ENCODE data around the gene FLVCR1.

Gene FLVCR1

DNA sequence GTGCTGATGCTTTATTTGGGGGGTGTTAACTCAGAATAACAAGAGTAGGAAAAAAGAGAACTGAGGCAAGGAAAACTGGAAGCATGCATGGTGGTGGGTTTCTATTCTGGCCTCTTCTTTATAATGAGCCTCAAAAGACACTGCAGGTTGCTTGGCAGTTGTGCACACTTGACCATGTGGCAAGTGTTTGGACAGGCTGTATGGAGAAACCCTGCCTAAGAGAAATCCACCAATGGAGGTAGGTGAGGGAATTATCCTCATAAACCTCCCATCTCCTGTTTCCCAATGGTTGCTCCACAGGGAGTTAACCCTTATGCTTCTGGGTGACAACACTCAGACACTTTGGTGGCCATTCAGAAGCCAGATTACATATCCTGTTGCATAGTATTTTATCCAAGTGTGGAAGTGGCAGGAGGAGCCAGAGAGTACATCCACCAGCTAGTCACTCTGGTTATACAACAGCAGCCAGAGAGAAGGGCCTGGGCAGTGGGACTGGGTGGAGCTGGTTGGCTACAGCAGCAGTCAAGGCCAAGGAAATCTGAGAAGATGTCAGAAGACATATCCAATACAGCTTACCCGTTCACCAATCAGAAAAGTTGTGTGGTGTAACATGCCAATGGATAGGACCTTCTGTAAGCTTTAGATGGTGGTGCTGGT lies 75.9 kb downstream of the FLVCR1 start:
- H3K36me3 ChIP-seq (ENCODE audit: control insufficient read depth in 1 of 2, insufficient read depth in 2 of 2, low read depth in 1 of 2, low read length in 2 of 2) = no peaks in the 10 kb centered on the region
- no CpG with 5 or more reads among the region's 1 CpG for WGBS

DNA sequence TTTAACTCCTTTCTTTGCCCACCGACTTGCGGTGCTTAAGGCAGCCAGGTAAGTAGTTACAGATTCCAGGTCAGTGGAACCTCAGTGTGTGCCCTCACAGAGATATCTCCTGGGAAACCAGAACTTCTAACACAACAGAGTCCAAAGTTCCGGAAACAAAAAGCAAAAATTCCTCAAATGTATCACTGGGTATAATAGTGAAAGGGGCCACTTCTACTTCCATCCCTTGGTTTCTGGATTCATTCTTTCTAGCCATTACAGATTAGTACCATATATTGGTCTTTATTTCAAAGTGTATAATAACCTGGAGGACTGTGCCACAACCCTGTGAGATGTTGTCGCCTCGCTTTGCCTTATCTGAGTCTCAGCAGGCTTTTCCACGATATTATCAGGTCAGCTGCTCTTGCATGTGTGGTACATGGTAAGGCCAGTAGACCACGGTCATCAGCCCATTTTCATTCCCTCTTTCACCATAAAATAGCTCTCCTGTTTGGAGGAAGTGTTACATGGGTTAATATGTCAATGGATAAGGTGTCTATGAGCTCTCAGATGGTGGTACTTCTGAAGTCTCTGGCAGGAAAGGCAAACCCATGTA lies 77.4 kb downstream of the FLVCR1 start:
- Histone ChIP-seq H3K18ac (ENCODE audit: low read depth in 1 of 2, low read length in 2 of 2) (no peak overlapping the region), H3K4me1 (ENCODE audit: control insufficient read depth, insufficient read depth, low read depth, low read length) (no peaks in the 10 kb centered on the region), H3K4me3 (ENCODE audit: insufficient read depth in 1 of 2, low read depth in 1 of 2, low read length in 2 of 2) (no peak overlapping the region), H3K23ac (ENCODE audit: low read length in 2 of 2) (no peak overlapping the region), H3K4me2 (ENCODE audit: low read length, poor library complexity, severe bottlenecking) (no peak overlapping the region), H3K9ac (ENCODE audit: low read length) (no peak overlapping the region), H3K9me3 (ENCODE audit: control insufficient read depth, low read length) (peaks cover 19% of the 10 kb centered on the region), H2AK5ac (ENCODE audit: low read length, severe bottlenecking) (no peak overlapping the region), H3K27me3 (ENCODE audit: control insufficient read depth in 1 of 2, insufficient read depth in 1 of 2, low read length in 2 of 2) (peaks cover 5 to 22% of the 10 kb centered on the region in 2 experiments), H3K4ac (ENCODE audit: low read depth in 1 of 2, low read length in 2 of 2) (no peak overlapping the region), H2AFZ (ENCODE audit: low read depth, low read length) (no peak overlapping the region), H4K8ac (ENCODE audit: low read length) (no peak overlapping the region), H3K27ac (ENCODE audit: low read length, poor library complexity, severe bottlenecking) (no peak overlapping the region), H3K36me3 (ENCODE audit: control insufficient read depth in 1 of 2, insufficient read depth in 2 of 2, low read depth in 1 of 2, low read length in 2 of 2) (no peaks in the 10 kb centered on the region), H2BK120ac (ENCODE audit: low read depth, low read length) (no peak overlapping the region), H3K79me1 (replicated peaks; ENCODE audit: low read length, poor library complexity, severe bottlenecking) (no peaks in the 10 kb centered on the region), H2BK12ac (ENCODE audit: low read length in 2 of 2) (no peak overlapping the region), H2BK5ac (ENCODE audit: low read depth, low read length, poor library complexity, severe bottlenecking) (no peak overlapping the region), H3K14ac (ENCODE audit: low read length in 2 of 2) (no peak overlapping the region), H4K91ac (ENCODE audit: low read length) (no peak overlapping the region), H2BK15ac (ENCODE audit: low read depth, poor library complexity, severe bottlenecking) (no peak overlapping the region)
- WGBS = 94% methylated on average over 5 of the region's 7 CpGs
- no peak for DNase-seq

More for the DNA sequence above, 75.9 kb downstream of the FLVCR1 start:
- Histone ChIP-seq H2BK15ac (ENCODE audit: low read depth, poor library complexity, severe bottlenecking) (no peak overlapping the region), H4K8ac (ENCODE audit: low read length) (no peak overlapping the region), H2AFZ (ENCODE audit: low read depth, low read length) (no peak overlapping the region), H2BK12ac (ENCODE audit: low read length in 2 of 2) (no peak overlapping the region), H3K23ac (ENCODE audit: low read length in 2 of 2) (no peak overlapping the region), H2AK5ac (ENCODE audit: low read length, severe bottlenecking) (no peak overlapping the region), H3K4ac (ENCODE audit: low read depth in 1 of 2, low read length in 2 of 2) (no peak overlapping the region), H3K27me3 (ENCODE audit: control insufficient read depth in 1 of 2, insufficient read depth in 1 of 2, low read length in 2 of 2) (peaks cover 5 to 22% of the 10 kb centered on the region in 2 experiments), H3K27ac (ENCODE audit: low read length, poor library complexity, severe bottlenecking) (no peak overlapping the region), H3K9ac (ENCODE audit: low read length) (no peak overlapping the region), H3K18ac (ENCODE audit: low read depth in 1 of 2, low read length in 2 of 2) (no peak overlapping the region), H2BK5ac (ENCODE audit: low read depth, low read length, poor library complexity, severe bottlenecking) (no peak overlapping the region), H4K91ac (ENCODE audit: low read length) (no peak overlapping the region), H2BK120ac (ENCODE audit: low read depth, low read length) (no peak overlapping the region), H3K4me3 (ENCODE audit: insufficient read depth in 1 of 2, low read depth in 1 of 2, low read length in 2 of 2) (no peak overlapping the region), H3K79me1 (replicated peaks; ENCODE audit: low read length, poor library complexity, severe bottlenecking) (no peaks in the 10 kb centered on the region), H3K4me2 (ENCODE audit: low read length, poor library complexity, severe bottlenecking) (no peak overlapping the region), H3K9me3 (ENCODE audit: control insufficient read depth, low read length) (peaks cover 3% of the 10 kb centered on the region), H3K14ac (ENCODE audit: low read length in 2 of 2) (no peak overlapping the region), H3K4me1 (ENCODE audit: control insufficient read depth, insufficient read depth, low read depth, low read length) (no peaks in the 10 kb centered on the region)
- no peak for DNase-seq

- no peak overlapping the region for H4K8ac ChIP-seq (ENCODE audit: low read length)
- H3K23ac ChIP-seq (ENCODE audit: low read length in 2 of 2) = no peak overlapping the region
- H3K18ac ChIP-seq (ENCODE audit: low read depth in 1 of 2, low read length in 2 of 2) = no peak overlapping the region
- H2AK5ac ChIP-seq (ENCODE audit: low read length, severe bottlenecking) = no peak overlapping the region
- no peak overlapping the region for H2BK120ac ChIP-seq (ENCODE audit: low read depth, low read length)
- H3K9ac ChIP-seq (ENCODE audit: low read length) = no peak overlapping the region
- no peak overlapping the region for H3K27ac ChIP-seq (ENCODE audit: low read length, poor library complexity, severe bottlenecking)
- no peak overlapping the region for H2BK5ac ChIP-seq (ENCODE audit: low read depth, low read length, poor library complexity, severe bottlenecking)
- H3K27me3 ChIP-seq (ENCODE audit: control insufficient read depth in 1 of 2, insufficient read depth in 1 of 2, low read length in 2 of 2) = peaks cover 5 to 22% of the 10 kb centered on the region in 2 experiments
- no peak overlapping the region for H3K14ac ChIP-seq (ENCODE audit: low read length in 2 of 2)
- H3K36me3 ChIP-seq (ENCODE audit: control insufficient read depth in 1 of 2, insufficient read depth in 2 of 2, low read depth in 1 of 2, low read length in 2 of 2) = no peaks in the 10 kb centered on the region
- no peak overlapping the region for H2BK12ac ChIP-seq (ENCODE audit: low read length in 2 of 2)
- no peaks in the 10 kb centered on the region for H3K4me1 ChIP-seq (ENCODE audit: control insufficient read depth, insufficient read depth, low read depth, low read length)
- 94% methylated on average over 3 of the region's 3 CpGs for WGBS
- H2AFZ ChIP-seq (ENCODE audit: low read depth, low read length) = no peak overlapping the region
- H2BK15ac ChIP-seq (ENCODE audit: low read depth, poor library complexity, severe bottlenecking) = no peak overlapping the region
- no peak overlapping the region for H3K4me3 ChIP-seq (ENCODE audit: insufficient read depth in 1 of 2, low read depth in 1 of 2, low read length in 2 of 2)
- DNase-seq = no peak
- H4K91ac ChIP-seq (ENCODE audit: low read length) = no peak overlapping the region
- peaks cover 25% of the 10 kb centered on the region for H3K9me3 ChIP-seq (ENCODE audit: control insufficient read depth, low read length)
- no peaks in the 10 kb centered on the region for H3K79me1 ChIP-seq (replicated peaks; ENCODE audit: low read length, poor library complexity, severe bottlenecking)
- H3K4me2 ChIP-seq (ENCODE audit: low read length, poor library complexity, severe bottlenecking) = no peak overlapping the region
- H3K4ac ChIP-seq (ENCODE audit: low read depth in 1 of 2, low read length in 2 of 2) = no peak overlapping the region
These were observed 79.0 kb downstream of the FLVCR1 start for GRCh38 chr1:212937034-212937433.

- peaks cover 25% of the 10 kb centered on the region for H3K9me3 ChIP-seq (ENCODE audit: control insufficient read depth, low read length)
- H3K27me3 ChIP-seq (ENCODE audit: control insufficient read depth in 1 of 2, insufficient read depth in 1 of 2, low read length in 2 of 2) = peaks cover 4 to 22% of the 10 kb centered on the region in 2 experiments
- no peak overlapping the region for H2BK5ac ChIP-seq (ENCODE audit: low read depth, low read length, poor library complexity, severe bottlenecking)
- H3K79me1 ChIP-seq (replicated peaks; ENCODE audit: low read length, poor library complexity, severe bottlenecking) = no peaks in the 10 kb centered on the region
- no peak overlapping the region for H3K4ac ChIP-seq (ENCODE audit: low read depth in 1 of 2, low read length in 2 of 2)
- H3K4me3 ChIP-seq (ENCODE audit: insufficient read depth in 1 of 2, low read depth in 1 of 2, low read length in 2 of 2) = peak overlapping the region in 1 of 2 experiments; percentile 28
- no peak overlapping the region for H3K18ac ChIP-seq (ENCODE audit: low read depth in 1 of 2, low read length in 2 of 2)
- H2AK5ac ChIP-seq (ENCODE audit: low read length, severe bottlenecking) = no peak overlapping the region
- H3K23ac ChIP-seq (ENCODE audit: low read length in 2 of 2) = no peak overlapping the region
- no peak overlapping the region for H3K4me2 ChIP-seq (ENCODE audit: low read length, poor library complexity, severe bottlenecking)
- no peak overlapping the region for H3K27ac ChIP-seq (ENCODE audit: low read length, poor library complexity, severe bottlenecking)
- no peak for DNase-seq
- no peaks in the 10 kb centered on the region for H3K4me1 ChIP-seq (ENCODE audit: control insufficient read depth, insufficient read depth, low read depth, low read length)
- H4K91ac ChIP-seq (ENCODE audit: low read length) = no peak overlapping the region
- H2BK12ac ChIP-seq (ENCODE audit: low read length in 2 of 2) = no peak overlapping the region
- no peak overlapping the region for H3K9ac ChIP-seq (ENCODE audit: low read length)
- H2BK15ac ChIP-seq (ENCODE audit: low read depth, poor library complexity, severe bottlenecking) = no peak overlapping the region
- no peak overlapping the region for H4K8ac ChIP-seq (ENCODE audit: low read length)
- no peak overlapping the region for H2BK120ac ChIP-seq (ENCODE audit: low read depth, low read length)
- WGBS = 92% methylated on average over 5 of the region's 6 CpGs
- no peak overlapping the region for H3K14ac ChIP-seq (ENCODE audit: low read length in 2 of 2)
- no peak overlapping the region for H2AFZ ChIP-seq (ENCODE audit: low read depth, low read length)
- H3K36me3 ChIP-seq (ENCODE audit: control insufficient read depth in 1 of 2, insufficient read depth in 2 of 2, low read depth in 1 of 2, low read length in 2 of 2) = no peaks in the 10 kb centered on the region
These were observed 80.8 kb downstream of the FLVCR1 start for GRCh38 chr1:212938846-212939245.

Data from mesenchymal stem cell (in vitro differentiated cells and primary cell).